Vagina (tissue), 2 donors: ENCODE results near the gene SAMD10.

Experiments
- CTCF ChIP-seq, 3 experiments: fragments of 450-650 bp in 2 of 3; fragments of 200-600 bp in 1 of 3; sonication (generic) in 1 of 3; IDR thresholded peaks; one replicate each; pipeline ENCODE4 v1.5.1; 2017 to 2019; ENCODE audit warnings: antibody characterized with exemption in 3 of 3, mild to moderate bottlenecking in 2 of 3, moderate library complexity in 2 of 3
- POLR2A ChIP-seq, 2 donors: fragments of 450-650 bp; IDR thresholded peaks; one replicate each; pipeline ENCODE4 v1.6.1; 2017; ENCODE audit warnings: antibody characterized with exemption in 2 of 2, mild to moderate bottlenecking in 2 of 2, moderate library complexity in 2 of 2

DNA sequence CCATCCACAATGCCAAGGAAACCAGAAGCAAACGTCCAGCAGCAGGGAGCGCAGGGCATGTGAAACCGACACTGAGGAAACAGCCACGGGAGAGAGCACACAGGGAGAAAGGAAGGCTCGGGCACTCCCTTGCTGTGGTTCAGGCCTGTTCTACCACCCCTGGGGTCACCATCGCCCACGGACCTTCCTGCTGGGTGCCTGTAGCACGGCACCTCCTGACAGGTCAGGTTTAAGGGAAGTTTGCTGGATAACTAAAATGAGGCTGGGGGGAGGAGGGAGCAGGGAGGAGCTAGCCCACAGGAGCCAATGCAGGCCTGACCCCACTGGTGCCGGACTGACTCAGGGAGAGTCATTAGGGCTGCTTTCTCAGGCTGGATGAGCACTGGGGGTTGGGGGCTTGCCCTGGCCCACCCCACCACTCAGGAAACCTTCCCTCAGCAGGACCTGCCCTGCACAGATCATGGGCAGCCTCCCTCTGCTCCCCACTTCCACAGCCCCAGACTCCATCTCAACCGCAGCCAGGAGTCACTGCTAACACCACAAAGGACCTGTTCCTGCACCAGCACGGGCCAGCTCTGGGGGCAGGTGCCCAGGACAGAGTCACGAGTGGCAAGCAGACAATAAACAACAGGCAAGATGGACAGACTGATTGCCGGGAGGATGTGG is 25.5 kb downstream of the SAMD10 start:
- TF ChIP-seq POLR2A (IDR thresholded peaks at IDR 0.05) (no peak), CTCF (IDR thresholded peaks at IDR 0.05) (no peak)
